Esophagus squamous epithelium (tissue), 5 donors: ENCODE results near the gene CNTN1. TPM values are rescaled to one million over a fixed set of nuclear protein-coding genes. Genes with fewer than 3 reads are reported as not detected.

Experiments
- DNase-seq: peaks from one replicate; lab custom pipeline; 2025; lab: John Stamatoyannopoulos, UW
- H3K27ac ChIP-seq, 4 donors: fragments of 200-600 bp; sonication (generic); one replicate each; pipeline ENCODE4 v1.5.1; 2016 to 2019; ENCODE audit warnings: mild to moderate bottlenecking in 1 of 4
- H3K27me3 ChIP-seq, 4 donors: fragments of 200-600 bp; sonication (generic); 1 replicate in 3 of 4; 2 replicates in 1 of 4; pipeline versions ENCODE4 v1.5.1 to v1.6.0; 2017 to 2021; ENCODE audit warnings: antibody characterized with exemption in 1 of 4
- H3K36me3 ChIP-seq, 3 donors: fragments of 200-600 bp; sonication (generic); one replicate each; pipeline ENCODE4 v1.5.1; 2016 to 2019
- H3K4me1 ChIP-seq, 3 donors: fragments of 200-600 bp; sonication (generic); one replicate each; pipeline ENCODE4 v1.5.1; 2017 to 2019
- H3K4me3 ChIP-seq, 4 donors: fragments of 200-600 bp; sonication (generic); 1 replicate in 3 of 4; 2 replicates in 1 of 4; pipeline ENCODE4 v1.5.1; 2016 to 2019; ENCODE audit warnings: mild to moderate bottlenecking in 2 of 4, moderate library complexity in 1 of 4
- H3K9me3 ChIP-seq, 3 donors: fragments of 200-600 bp; sonication (generic); one replicate each; pipeline ENCODE4 v1.5.1; 2016 to 2019
- CTCF ChIP-seq, 6 experiments: fragments of 450-650 bp in 4 of 6; fragments of 200-600 bp in 2 of 6; sonication (generic) in 2 of 6; IDR thresholded peaks; one replicate each; pipeline ENCODE4 v1.5.1; 2016 to 2019; ENCODE audit warnings: antibody characterized with exemption in 6 of 6, mild to moderate bottlenecking in 4 of 6, moderate library complexity in 4 of 6
- POLR2A ChIP-seq, 4 donors: fragments of 450-650 bp; IDR thresholded peaks; one replicate each; pipeline ENCODE4 v1.6.1; 2017; ENCODE audit warnings: antibody characterized with exemption in 4 of 4, mild to moderate bottlenecking in 4 of 4, moderate library complexity in 3 of 4
- WGBS, 2 donors: methylation state at CpG; one replicate each; pipeline ENCODE4 v1.1.5; 2018; 5-methylcytosine and 5-hydroxymethylcytosine counted together
- intact Hi-C: fragments of 100-400 bp; cut with DNase I; formaldehyde crosslinking; loops from one replicate; pipeline ENCODE4 v1.15.0; 2022
- total RNA-seq, 4 donors: library from RNA; depleted of rRNA; stranded (reverse); fragments of >200 nt; gene quantifications; one replicate each; pipeline ENCODE4 v1.1.0, GENCODE V29; 2016
- donor health status: DM: yes; HTN: yes; CAD: no.

The CNTN1 gene
- total RNA-seq, 4 donors from 2014 or later: 0.83 to 15.7 (median 5.8) TPM

GRCh38 chr12:40646456-40646855 lies 45.8 kb upstream of the CNTN1 start:
- Histone ChIP-seq H3K9me3 (peaks cover 0 to 7% (median 0%) of the 10 kb centered on the region in 3 donors), H3K4me1 (no peaks in the 10 kb centered on the region), H3K27ac (no peak overlapping the region), H3K36me3 (no peaks in the 10 kb centered on the region), H3K27me3 (no peaks in the 10 kb centered on the region), H3K4me3 (no peak overlapping the region)
- intact Hi-C loops: no loop called here
- DNase-seq: no peak
- TF ChIP-seq POLR2A (IDR thresholded peaks at IDR 0.05) (no peak), CTCF (IDR thresholded peaks at IDR 0.05) (no peak)
- WGBS, 2 donors: 28 to 30% methylated on average over 1 of the region's 1 CpG

GRCh38 chr12:40646911-40647310 lies 45.3 kb upstream of the CNTN1 start:
- Histone ChIP-seq H3K27me3 (no peaks in the 10 kb centered on the region), H3K9me3 (peaks cover 0 to 7% (median 0%) of the 10 kb centered on the region in 3 donors), H3K27ac (no peak overlapping the region), H3K36me3 (no peaks in the 10 kb centered on the region), H3K4me1 (no peaks in the 10 kb centered on the region), H3K4me3 (no peak overlapping the region)
- no peak for TF ChIP-seq POLR2A (IDR thresholded peaks at IDR 0.05)
- TF ChIP-seq CTCF (IDR thresholded peaks at IDR 0.05): no peak
- intact Hi-C loops: no loop called here
- no peak for DNase-seq

- TF ChIP-seq POLR2A (IDR thresholded peaks at IDR 0.05): no peak
- no peak for TF ChIP-seq CTCF (IDR thresholded peaks at IDR 0.05)
- Histone ChIP-seq H3K36me3 (no peaks in the 10 kb centered on the region), H3K27ac (no peak overlapping the region), H3K9me3 (peaks cover 0 to 3% (median 0%) of the 10 kb centered on the region in 3 donors), H3K4me1 (no peaks in the 10 kb centered on the region), H3K27me3 (no peaks in the 10 kb centered on the region), H3K4me3 (no peak overlapping the region)
- DNase-seq: no peak
- 35 to 42% methylated on average over 2 of the region's 2 CpGs for WGBS, 2 donors
- intact Hi-C loops: no loop called here
Observed at GRCh38 chr12:40647651-40648050, 44.6 kb upstream of the CNTN1 start.

- H3K27ac ChIP-seq: no peak overlapping the region
- H3K27me3 ChIP-seq: no peaks in the 10 kb centered on the region
- no peak overlapping the region for H3K4me3 ChIP-seq
- intact Hi-C loops: no loop called here
- no peaks in the 10 kb centered on the region for H3K9me3 ChIP-seq
- no peak for DNase-seq
- 61 to 68% methylated on average over 1 of the region's 1 CpG for WGBS, 2 donors
- TF ChIP-seq POLR2A (IDR thresholded peaks at IDR 0.05) (no peak), CTCF (IDR thresholded peaks at IDR 0.05) (no peak)
- no peaks in the 10 kb centered on the region for H3K4me1 ChIP-seq
- no peaks in the 10 kb centered on the region for H3K36me3 ChIP-seq
Observed at GRCh38 chr12:40648519-40648918, 43.7 kb upstream of the CNTN1 start.

GRCh38 chr12:40650038-40650704 lies 42.1 kb upstream of the CNTN1 start:
- H3K9me3 ChIP-seq: no peaks in the 10 kb centered on the region
- H3K27me3 ChIP-seq: no peaks in the 10 kb centered on the region
- H3K27ac ChIP-seq: no peak overlapping the region
- no peaks in the 10 kb centered on the region for H3K36me3 ChIP-seq
- no peak for DNase-seq
- intact Hi-C loops: no loop called here
- TF ChIP-seq POLR2A (IDR thresholded peaks at IDR 0.05) (no peak), CTCF (IDR thresholded peaks at IDR 0.05) (no peak)
- 69 to 86% methylated on average over 1 of the region's 1 CpG for WGBS, 2 donors
- no peaks in the 10 kb centered on the region for H3K4me1 ChIP-seq
- no peak overlapping the region for H3K4me3 ChIP-seq
